HG02840 (cell line): Measurements from ENCODE around the gene TMEM191C.
A peak's percentile ranks its signal among the peaks of the same experiment; 100 is the strongest.
"Not testable (repeated sequence)": the region's sequence is repeated elsewhere in the genome, so short reads cannot be mapped to it uniquely, and the experiment has no call there.

Source experiments
- ATAC-seq: cut with Tn5 transposase; IDR thresholded peaks from one replicate; pipeline ENCODE4 v1.9.1; 2021; ENCODE audit warnings: mild to moderate bottlenecking, moderate library complexity, moderate number of reproducible peaks; ENCODE audit not compliant: unreplicated experiment, low FRiP score

Gene TMEM191C

DNA sequence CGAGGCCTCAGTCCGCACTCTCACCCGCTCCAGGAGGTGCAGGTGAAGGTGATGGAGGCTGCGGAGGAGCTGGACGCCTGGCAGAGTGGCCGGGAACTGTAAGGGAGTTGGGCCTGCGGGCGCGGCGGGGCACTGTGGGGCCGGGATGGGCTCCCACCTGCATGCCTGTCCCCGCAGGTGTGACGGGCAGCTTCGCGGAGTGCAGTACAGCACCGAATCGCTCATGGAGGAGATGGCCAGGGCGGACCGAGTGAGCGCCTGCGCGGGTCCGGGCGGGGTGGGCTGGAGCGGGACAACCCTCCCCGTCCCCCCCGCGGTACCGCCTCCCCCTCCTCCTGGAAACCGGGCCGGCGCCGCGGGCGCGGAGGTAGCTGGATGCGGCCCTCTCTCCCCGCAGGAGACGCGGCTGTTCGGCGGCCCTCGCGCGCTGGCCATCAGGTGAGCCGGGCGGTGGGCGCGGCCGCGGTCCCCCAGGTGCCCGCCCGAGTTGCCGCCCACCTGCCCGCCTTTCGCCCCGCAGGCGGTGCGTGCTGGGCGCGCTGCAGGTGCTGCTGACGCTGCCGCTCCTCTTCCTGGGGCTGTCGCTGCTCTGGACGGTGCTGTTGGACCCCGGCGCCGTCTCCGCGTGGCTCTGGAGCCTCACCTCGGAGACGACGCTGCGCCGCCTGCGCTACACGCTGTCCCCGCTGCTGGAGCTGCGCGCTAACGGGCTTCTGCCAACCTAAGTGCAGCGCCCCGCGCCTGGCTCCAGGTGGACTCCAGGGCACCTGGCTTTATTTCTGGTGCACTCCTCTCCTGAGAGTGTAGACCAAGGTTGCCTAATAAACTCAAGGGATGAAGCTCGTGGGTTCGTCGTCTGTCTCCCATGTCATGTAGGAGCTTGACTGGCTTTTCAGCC, 2.2 kb downstream of the TMEM191C start:
- ATAC-seq: not testable (repeated sequence)

DNA sequence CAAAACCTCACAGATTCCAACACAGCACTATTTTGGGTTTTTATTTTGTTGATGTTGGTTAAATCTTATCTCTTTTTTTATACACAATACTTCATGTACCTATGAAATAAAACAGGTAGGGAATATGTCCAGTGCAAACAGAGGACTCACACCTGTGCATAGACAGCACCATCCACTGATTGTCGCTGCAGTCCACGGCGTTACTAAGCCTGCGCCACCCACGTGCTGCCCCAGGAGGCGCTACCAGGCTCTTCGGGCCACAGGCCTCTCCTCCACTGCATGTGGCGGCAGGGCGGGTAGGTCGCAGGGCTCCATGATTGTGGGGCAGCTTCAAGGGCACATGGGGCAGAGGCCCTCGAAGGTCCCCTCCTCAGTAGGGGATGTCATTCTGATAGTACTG, 5.8 kb downstream of the TMEM191C start:
- ATAC-seq: not testable (repeated sequence)

DNA sequence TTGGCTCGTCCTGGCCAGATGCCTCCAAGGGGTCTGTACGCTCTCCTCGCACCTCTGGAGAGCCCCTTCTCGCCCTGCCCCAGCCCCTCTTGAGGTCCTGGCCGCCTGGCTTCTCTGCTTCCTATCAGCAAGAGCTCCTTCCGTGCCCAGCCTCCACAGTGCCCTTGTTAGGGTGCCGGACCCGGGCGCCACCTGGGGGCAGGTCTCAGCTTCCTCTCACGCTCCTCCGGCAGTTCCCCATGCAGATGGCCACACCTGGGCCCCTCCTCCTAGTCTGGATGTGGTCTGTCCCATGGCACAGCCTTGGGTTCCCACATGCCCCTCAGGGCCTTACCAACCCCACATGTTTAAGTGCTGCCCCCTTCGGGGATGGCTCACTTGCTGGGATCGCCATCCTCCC, 6.5 kb downstream of the TMEM191C start:
- not testable (repeated sequence) for ATAC-seq

DNA sequence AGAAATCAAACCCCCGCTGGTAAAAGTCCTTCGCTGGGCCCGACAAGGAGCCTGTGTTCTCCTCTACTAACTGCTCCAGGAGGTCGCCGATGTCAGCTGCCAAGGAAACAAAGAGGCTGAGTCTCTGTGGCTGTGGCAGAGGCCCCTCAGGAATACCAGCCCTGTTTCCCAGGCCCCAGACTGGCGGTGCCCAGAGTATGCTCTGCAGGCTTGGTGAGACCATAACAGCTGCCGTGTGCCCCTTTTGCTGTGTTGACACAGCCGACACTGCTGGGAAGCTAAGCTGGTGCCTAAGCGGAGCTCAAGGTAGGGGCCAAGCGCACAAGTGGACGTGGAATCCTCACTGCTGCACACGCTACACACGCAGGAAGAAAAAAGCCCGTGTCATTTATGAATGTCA, 16.9 kb downstream of the TMEM191C start:
- ATAC-seq: not testable (repeated sequence)

DNA sequence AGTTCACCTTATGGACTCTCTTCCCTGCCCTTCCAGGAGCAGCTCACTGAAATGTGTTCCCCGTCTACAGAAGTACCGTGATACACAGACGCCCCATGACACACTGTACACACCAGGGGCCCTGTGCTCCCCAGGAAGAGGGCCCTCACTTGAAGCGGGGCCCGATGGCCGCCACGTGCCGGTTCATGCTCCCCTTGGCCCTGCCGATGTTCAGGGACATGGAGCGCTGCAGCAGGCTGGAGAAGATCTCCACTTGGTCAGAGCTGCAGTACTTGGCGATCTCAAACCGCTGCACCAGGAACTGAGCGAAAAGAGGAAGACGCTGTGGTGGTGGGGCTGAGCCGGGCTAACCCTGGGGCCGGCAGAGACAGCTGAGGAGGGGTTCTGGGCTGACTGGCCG, 20.5 kb downstream of the TMEM191C start:
- ATAC-seq: not testable (repeated sequence)

DNA sequence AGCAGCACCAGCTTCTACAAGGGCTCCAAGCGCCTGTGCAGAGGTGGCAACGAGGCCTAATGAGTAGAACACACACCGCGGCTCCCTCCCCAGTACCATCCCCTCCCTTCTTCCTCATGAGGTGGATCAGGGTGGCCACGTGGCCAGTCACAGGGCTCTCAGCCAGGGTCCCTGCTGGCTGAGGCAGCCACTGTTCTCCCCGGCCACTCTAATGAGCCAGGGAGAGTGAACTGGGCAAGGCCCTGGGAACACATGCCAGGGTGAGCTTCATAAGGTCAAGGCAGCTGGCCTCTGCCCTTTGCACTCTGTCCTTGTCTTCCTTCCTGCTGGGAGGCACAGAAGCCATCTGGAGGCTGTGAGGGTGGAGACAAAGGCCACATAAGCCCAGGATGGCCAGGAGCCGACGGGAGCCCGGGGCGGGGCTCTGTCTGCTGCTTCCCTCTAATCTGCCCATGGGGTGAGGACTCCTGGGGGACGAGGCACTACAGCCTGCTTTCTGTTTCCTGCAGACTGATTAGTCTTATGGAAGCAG, 22.0 kb downstream of the TMEM191C start:
- ATAC-seq: not testable (repeated sequence)

DNA sequence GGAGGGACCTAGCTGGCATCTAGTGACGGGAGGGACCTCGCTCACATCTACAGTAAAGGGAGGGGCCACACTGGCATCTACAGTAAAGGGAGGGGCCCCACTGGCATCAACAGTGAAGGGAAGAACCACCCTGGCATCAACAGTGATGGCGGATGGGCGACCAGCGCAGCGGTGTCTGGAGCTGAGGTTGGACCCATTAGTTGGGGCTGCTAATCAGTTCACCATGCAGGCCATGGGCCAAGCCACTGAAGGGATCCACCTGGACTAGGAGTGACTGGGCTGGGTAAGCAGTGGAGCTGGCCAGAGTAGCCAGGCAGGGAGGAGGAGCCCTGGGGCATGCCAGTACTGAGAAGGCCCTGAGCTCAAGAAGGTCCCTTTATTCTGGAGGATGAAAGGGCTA, 23.4 kb downstream of the TMEM191C start:
- ATAC-seq: not testable (repeated sequence)

DNA sequence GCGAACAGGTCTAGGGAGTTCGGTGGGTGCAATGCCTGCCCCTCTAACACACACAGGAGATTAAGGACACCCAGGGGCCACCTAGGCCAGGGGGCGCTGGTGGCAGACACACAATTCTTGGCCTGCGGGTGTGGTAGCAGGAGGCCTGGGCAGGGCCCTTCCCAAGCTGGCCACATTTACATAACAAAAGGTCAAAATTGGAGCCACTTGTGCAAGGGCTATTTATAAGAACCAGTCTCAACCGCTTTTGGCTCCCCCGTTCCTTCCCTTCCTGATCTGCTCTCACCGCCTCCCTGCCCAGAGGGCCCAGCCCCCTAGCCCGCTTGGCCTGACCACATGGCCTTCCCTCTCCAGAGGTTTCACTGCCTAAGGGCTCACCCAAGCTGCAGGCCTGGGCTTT, 25.1 kb downstream of the TMEM191C start:
- not testable (repeated sequence) for ATAC-seq

DNA sequence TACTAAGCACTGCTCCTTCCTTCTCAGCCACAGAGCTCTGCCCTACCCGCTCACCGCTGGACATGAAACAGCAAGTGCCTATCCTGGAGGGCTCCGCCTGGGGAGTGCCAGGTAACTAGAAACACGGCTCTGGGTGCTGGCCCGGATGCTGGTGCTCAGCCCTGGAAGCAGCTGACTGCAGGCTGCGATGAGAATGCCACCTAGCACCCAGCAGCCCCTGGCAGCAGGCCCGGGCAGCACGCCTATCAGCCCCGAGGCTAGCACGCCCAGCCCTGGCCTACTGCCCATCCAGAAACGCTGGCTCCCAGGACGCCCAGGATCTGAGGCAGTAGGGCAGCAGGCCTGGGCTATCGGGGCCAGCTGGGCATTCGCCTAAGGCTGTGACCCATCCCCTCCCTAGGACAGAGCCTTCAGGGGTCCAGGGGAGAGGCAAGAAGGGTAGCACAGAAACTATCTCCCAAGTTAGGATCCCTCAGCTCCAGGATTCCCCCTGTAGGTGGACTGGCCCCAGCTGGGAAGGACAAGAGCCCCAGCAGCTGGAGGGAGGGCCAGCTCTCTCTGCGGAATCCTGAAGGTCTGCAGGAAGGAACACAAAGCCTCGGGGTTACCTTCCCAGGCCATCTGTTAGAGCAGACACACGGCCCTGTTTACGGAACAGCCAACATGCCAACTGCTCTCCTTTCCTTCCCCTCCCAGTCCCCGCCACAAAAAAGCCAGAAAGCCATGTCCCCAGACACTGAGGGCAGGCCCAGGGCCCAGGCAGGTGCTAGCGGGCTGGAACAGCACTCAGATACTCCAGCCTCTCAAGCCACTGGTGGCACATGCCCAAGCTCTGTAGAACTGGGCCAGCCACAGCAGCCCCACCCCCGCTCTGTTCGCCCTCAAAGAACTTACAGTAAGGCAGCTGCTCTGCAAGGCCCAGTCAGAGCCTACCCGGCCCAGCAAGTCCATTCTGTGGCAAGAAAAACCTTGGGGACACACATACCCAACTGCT, 26.9 kb downstream of the TMEM191C start:
- not testable (repeated sequence) for ATAC-seq

DNA sequence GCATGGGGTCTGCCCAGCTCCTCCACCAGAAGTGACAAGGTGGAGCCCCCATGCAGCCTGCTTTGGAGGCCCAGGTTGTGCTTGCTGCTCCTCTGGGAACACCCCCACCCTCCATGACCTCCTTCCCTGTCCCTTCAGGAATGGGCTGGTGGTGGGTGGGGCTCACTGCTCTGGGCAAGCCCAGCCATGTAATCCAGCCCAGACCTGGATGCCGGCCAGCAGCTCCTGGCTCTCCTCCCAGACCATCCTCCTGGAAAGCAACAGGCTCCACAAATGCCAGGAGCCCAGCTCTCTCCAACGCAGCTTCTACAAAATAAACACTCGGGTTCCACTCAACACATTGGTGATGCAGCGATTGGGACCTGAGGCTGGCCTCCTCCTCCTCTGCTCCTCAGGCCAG, 30.8 kb downstream of the TMEM191C start:
- not testable (repeated sequence) for ATAC-seq

DNA sequence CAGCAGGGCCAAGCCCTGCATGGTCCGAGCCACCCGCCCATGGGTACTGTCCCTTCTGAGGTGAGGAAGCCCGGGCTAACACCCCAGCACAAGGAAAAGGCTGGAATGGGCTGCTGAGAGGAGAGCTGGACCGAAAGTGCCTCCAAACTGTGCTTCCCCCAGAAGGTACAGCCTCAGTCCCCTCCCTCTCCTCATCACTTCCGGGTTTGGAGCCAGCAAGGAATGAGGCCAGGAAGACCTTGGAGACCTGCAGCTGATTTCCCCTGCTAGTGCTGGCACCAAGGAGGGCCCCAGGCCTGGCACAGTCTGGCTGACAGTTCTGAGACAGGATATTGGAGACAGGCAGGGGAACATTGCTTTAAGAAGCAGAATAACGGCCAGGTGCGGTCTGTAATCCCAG, 31.3 kb downstream of the TMEM191C start:
- ATAC-seq: not testable (repeated sequence)

DNA sequence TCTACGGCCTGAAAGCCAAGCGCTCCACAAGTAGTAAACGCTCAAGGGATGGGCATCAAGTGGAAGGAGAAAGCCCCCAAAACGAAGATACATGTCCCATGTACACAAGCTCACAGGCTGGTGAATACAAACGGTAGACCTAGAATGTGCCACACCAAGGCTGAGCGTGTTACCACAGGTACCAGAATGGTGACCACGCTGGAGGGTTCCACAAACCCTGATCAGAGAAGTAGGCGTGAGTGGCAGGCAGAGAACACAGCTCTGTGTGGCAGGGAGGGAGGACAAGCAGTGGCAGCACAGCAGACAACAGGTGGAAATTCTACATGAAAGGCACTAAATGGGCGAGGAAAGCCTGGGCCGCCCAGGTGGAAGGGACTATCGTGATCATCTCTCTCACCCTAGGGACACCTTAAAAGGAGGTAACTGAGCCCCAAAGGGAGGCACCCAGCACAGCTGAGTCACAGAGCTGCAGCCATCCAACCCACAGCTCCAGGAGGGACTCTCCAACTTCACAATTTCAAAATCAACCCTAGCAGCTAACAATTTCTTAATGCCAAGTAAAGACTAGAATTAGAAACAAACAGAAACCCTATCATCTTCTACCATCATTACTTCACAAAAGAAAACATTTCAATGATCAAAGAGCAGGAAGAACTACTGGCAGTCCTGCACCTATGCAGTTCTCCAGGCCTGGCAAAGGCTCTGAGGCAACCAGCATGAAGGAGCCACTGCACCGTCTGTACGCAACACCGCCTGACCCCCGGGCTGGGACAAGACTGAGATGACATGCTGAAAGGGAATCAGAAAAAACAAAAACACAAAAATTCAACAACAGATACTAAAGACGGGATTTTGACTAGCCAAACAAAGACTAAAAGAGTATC, 32.7 kb downstream of the TMEM191C start:
- not testable (repeated sequence) for ATAC-seq

DNA sequence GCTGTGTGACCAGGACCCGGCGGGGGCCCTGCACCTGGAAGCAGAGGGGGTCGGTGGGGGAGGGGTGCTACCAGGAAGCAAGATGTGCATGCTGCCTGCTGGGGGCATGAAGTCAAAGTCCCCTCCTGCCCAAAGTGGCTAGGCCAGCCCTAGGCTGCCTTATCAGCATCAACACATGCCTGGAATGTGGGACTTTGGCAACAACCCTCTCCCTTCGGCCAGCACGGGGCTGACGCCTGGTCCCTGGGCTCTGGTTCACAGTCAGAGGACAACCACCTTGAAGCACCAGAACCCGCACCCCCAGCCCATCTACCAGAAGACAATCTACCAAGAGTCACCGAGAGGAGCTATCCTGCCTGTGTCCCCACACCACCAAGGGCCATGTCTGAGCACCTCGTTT, 43.2 kb downstream of the TMEM191C start:
- ATAC-seq: not testable (repeated sequence)

DNA sequence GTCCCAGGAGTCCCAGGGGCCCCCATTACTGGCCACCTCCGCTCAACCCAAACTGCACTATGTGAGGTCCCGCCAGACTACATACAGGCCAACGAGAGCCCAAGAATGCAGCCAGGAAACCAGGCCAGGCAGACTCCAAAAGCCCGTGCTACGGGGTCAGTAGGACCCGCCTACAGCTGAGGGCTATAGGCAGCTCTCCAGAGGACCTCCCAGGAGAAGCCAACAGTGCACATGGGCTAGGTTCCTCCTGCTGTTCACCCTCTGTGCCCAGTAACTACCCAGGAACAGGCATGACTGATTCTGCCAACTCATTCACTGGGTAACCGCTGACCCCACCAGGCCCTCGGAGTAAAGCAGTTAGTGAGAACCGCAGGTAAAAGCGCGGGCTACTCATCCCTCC, 44.8 kb downstream of the TMEM191C start:
- ATAC-seq: not testable (repeated sequence)

DNA sequence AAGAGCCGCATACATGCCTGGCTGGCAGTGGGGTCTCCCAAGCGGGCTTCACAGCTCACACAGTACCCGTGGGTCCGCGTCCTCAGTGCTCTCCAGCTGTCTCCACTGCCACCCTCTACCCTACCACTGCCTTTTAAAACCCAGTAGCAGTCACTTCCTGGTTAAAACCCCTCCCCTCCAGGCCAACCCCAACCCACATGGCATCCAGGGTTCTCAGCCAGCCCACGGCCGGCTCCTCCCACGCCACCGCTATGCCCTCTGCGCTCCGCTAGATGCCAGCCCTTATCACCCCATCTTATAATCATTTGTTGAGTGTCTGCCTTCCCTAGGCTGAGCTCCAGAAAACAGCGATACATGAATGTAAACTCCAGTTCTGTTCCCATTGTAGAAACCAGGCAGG, 46.9 kb downstream of the TMEM191C start:
- ATAC-seq: not testable (repeated sequence)

DNA sequence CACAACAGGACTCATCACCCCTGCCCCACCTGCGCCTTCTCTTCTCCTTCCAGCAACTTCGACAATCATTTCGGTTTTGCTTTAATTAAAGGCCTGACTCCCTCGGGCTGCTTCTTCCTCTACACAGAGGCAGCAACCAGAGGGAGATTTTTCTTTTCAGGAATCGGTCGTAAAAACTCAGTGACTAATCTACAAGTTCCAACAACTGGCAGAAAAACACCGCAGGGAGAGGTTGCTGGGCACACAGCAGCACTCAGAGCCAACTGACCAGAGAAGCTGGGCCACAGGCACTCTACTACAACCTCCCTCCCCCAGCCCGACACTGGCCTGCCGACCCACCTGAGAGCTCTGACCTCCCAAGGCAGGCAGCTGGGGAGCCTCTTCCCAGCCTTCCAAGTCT, 48.0 kb downstream of the TMEM191C start:
- ATAC-seq: not testable (repeated sequence)

DNA sequence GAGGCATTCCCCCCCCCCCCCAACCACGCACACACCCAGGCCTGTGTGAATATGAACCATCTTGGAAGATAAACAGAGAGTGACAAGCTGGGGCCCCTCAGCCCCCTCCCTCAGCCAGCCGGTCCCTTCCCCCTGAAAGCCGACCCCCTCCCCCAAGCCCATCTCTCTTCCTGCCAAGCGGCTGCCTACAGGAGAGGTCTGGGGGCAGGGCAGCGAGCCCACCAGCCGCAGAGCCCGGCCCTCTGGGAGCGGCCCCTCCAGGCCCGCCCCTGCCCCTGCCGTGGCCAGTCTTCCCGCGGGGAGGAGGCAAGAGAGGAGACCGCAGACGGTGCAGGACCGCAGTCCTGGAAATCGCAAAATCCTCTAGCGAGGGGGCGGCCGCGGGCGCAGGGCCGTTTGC, 49.3 kb downstream of the TMEM191C start:
- not testable (repeated sequence) for ATAC-seq

DNA sequence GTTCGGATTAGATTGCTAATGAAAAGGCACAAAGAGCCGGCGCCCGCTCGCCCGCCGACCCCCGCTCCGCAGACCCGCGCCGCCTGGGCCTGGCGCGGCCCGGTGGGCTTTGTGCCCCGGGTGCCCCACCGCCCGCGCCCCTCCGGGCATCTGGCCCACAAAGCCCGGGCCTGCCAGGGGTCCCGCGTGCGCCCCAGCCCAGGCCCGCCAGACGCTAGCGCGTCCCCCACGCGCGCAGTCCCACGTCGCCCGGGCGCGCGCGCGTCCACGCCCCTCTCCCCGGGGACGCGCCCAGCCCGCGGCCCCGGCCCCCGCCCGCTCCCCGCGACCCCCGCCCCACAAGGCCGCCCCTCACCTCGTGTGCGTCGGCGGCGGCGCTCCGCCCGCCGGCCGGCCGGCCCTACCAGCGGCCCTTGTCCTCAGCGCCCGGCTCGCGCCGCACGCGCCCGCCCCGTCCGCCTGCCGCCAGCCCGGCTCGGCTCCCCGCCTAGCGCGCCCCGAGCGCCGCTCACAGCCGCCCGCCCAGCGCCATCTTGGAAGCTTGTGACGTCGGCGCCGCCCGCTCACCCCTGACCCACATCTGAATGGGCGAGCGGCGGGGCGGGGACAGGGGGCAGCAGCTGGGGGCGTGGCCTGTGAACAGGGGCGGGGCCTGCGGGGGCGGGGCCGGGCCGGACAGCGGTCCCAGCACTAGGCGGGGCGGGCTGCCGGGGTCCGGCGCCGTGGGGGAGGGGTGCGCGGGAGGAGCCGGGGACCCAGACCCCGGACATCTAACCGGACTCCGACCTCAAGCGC, 50.0 kb downstream of the TMEM191C start:
- peak; percentile 76 for ATAC-seq
